SU-DHL-6 (cell line): ENCODE measurements around the gene CDYL2.

Source experiments
- CTCF ChIP-seq: fragments of 200-600 bp; sonication (generic); IDR thresholded peaks from one replicate; pipeline ENCODE4 v1.5.1; 2017; ENCODE audit warnings: antibody characterized with exemption, mild to moderate bottlenecking, low read length, moderate library complexity; ENCODE audit not compliant: insufficient read depth, poor library complexity, severe bottlenecking
- EZH2phosphoT487 ChIP-seq: fragments of 200-600 bp; sonication (generic), shearing (Covaris generic); conservative IDR thresholded peaks from 2 replicates; pipeline ENCODE4 v1.6.1; 2018; ENCODE audit warnings: mild to moderate bottlenecking, antibody characterized with exemption, low read length, moderate library complexity, mixed read lengths

DNA sequence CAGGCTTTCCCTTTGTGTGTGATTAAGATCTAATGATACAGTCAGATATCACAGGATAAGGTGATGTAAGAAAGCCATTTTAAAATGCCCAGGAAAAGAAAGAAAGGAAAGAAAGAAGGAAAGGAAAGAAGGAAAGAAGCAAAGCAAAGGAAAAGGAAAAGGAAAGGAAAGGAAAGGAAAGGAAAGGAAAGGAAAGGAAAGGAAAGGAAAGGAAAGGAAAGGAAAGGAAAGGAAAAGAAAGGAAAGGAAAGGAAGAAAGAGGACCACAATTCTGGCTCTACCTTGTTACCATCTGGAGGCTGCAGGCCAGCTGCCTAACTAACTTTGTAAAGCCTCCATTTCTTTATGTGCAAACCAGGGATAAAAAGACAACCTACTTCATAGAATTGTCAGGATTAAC, 132.0 kb downstream of the CDYL2 start:
- TF ChIP-seq CTCF (no peak), EZH2phosphoT487 (no peak)
